ENCODE measurements around the gene PDGFD. TPM values are rescaled to one million over a fixed set of nuclear protein-coding genes. Genes with fewer than 3 reads are reported as not detected.

The PDGFD gene
- total RNA-seq, 1 donor from 2014 or later = 5.0 TPM

DNA sequence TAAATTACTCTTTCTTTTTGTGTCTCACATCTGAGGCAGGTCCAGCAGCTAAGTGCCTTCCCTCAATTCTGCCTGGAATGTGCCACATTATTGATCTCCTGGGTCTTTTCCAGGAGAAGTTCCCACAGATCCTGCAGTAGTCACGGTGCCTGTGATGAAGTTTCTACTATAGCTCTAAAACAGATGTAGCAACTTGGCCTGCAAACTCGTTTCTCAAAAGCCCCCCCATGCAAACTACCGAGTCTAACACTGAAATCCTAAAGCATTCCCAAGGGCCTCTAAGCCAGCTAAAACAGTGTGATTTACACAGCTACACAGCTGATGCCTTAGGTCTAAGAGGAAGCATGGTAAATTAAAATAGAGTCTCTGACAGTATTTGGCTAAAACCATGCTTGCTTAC is 73.2 kb downstream of the PDGFD start:
- Histone ChIP-seq H3K4me3 (no peak overlapping the region), H3K36me3 (no peaks in the 10 kb centered on the region), H3K27ac (no peak overlapping the region), H3K9me3 (no peaks in the 10 kb centered on the region), H3K4me1 (no peaks in the 10 kb centered on the region), H3K27me3 (no peaks in the 10 kb centered on the region)
- no peak for ATAC-seq
- no peak for DNase-seq
- intact Hi-C loops (cut with DNase I) = no loop called here
- TF ChIP-seq, protein P1, sequence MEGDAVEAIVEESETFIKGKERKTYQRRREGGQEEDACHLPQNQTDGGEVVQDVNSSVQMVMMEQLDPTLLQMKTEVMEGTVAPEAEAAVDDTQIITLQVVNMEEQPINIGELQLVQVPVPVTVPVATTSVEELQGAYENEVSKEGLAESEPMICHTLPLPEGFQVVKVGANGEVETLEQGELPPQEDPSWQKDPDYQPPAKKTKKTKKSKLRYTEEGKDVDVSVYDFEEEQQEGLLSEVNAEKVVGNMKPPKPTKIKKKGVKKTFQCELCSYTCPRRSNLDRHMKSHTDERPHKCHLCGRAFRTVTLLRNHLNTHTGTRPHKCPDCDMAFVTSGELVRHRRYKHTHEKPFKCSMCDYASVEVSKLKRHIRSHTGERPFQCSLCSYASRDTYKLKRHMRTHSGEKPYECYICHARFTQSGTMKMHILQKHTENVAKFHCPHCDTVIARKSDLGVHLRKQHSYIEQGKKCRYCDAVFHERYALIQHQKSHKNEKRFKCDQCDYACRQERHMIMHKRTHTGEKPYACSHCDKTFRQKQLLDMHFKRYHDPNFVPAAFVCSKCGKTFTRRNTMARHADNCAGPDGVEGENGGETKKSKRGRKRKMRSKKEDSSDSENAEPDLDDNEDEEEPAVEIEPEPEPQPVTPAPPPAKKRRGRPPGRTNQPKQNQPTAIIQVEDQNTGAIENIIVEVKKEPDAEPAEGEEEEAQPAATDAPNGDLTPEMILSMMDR (IDR thresholded peaks at IDR 0.05) = no peak

DNA sequence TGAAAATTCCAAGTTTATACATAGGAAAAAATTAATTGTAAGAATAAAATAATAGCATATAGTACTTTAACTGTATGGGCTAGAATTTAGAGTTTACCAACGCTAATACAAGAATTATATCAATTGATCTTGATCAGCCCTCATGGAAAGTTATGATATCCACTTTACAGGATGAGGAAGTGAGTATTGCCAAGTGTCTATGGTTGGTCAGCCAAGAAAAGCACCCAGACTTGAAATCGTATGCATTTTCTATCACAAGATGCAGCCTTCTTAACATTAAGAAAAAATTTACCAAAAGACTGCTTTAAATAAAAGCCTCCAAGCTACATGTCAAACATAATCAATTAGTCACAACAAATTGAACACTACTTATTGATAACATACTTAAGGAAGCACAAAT is 74.5 kb downstream of the PDGFD start:
- Histone ChIP-seq H3K27me3 (no peaks in the 10 kb centered on the region), H3K4me1 (no peaks in the 10 kb centered on the region), H3K27ac (no peak overlapping the region), H3K36me3 (no peaks in the 10 kb centered on the region), H3K4me3 (no peak overlapping the region), H3K9me3 (no peaks in the 10 kb centered on the region)
- intact Hi-C loops (cut with DNase I) = no loop called here
- ATAC-seq (no peak), DNase-seq (no peak)
- TF ChIP-seq, protein P1 (IDR thresholded peaks at IDR 0.05) = no peak

DNA sequence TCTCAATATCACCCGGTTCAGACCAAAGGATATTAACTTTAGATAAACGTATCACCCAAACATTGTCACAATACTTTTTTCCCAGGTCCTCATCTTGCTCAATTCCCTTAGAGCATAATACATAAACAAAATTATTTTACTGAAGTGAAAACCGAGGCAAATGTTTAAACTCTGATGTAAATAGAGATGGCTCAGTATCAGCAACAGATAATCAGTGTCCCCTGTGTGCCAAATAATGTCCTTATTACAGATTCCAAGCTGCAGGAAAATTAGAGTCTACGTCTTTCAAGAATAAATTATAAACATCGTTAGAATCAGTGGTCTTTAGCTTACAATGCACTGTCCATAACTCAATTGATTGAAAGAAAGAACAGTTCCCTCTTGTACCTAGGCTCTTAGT is 77.3 kb downstream of the PDGFD start:
- ATAC-seq = no peak
- TF ChIP-seq, protein P1 (IDR thresholded peaks at IDR 0.05) = no peak
- Histone ChIP-seq H3K27me3 (no peaks in the 10 kb centered on the region), H3K27ac (no peak overlapping the region), H3K36me3 (no peaks in the 10 kb centered on the region), H3K4me3 (no peak overlapping the region), H3K4me1 (no peaks in the 10 kb centered on the region), H3K9me3 (no peaks in the 10 kb centered on the region)
- intact Hi-C loops (cut with DNase I) = no loop called here
- DNase-seq = no peak

DNA sequence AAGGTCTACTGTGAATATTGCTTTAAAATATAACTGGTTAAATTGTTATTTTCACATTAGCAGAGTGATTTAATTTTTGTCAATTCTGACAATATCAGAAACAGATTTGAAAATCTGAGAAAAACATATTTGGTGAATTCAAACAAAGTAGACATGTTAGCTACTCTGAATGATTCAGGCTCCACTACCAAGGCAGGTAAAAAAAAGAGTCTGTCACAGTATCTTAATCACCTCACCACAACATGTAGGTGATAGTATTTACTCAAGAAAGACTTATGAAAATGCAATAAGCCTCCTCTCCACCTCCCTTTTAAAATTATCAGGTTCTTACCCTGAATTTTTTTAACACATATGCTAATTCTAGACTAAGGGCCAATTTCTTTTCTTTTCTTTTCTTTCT is 85.0 kb downstream of the PDGFD start:
- intact Hi-C loops (cut with DNase I) = no loop called here
- H3K9me3 ChIP-seq = no peaks in the 10 kb centered on the region
- H3K36me3 ChIP-seq = no peaks in the 10 kb centered on the region
- DNase-seq = no peak
- no peak overlapping the region for H3K4me3 ChIP-seq
- TF ChIP-seq, protein P1 (IDR thresholded peaks at IDR 0.05) = no peak
- H3K27me3 ChIP-seq = no peaks in the 10 kb centered on the region
- ATAC-seq = no peak
- H3K4me1 ChIP-seq = no peaks in the 10 kb centered on the region
- no peak overlapping the region for H3K27ac ChIP-seq

DNA sequence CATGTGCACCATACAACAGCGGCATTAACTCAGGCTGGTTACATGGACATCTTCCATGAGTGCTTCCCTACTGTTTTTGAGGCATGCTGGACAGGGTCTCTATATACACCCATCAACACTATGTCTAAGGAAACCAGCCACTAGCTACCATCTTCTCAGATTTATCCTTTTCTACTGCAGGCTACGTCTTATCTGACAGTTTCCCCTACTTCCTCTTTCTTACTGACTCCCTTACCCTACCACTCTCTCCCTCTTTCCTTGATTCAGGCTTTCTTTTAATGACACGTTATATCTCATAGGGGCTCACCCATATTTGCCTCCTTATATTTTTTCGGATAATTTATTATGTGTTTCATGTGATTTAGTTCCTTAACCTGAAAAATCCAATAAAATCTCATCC is 85.7 kb downstream of the PDGFD start:
- ATAC-seq (no peak), DNase-seq (no peak)
- Histone ChIP-seq H3K4me3 (no peak overlapping the region), H3K4me1 (no peaks in the 10 kb centered on the region), H3K9me3 (no peaks in the 10 kb centered on the region), H3K36me3 (no peaks in the 10 kb centered on the region), H3K27me3 (no peaks in the 10 kb centered on the region), H3K27ac (no peak overlapping the region)
- TF ChIP-seq, protein P1 (IDR thresholded peaks at IDR 0.05) = no peak
- intact Hi-C loops (cut with DNase I) = no loop called here

DNA sequence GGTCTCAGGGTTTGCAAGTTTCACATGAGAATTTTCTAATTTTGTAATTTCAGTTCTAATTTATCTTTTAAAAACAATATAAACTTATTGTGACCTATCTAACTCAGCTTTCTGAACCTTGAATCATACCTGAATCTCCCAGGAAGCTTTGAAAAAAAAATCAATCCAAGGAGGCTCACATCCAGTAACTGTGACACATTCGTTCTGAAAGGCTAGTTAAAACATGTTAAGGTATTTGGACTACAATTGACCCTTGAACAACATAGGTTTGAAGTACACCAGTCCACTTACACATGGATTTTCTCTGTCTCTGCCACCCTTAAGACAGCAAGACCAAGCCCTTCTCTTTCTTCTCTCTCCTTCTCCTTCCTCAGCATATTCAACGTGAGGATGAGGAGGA is 87.5 kb downstream of the PDGFD start:
- ATAC-seq (no peak), DNase-seq (no peak)
- H3K36me3 ChIP-seq = no peaks in the 10 kb centered on the region
- H3K4me1 ChIP-seq = no peaks in the 10 kb centered on the region
- no peaks in the 10 kb centered on the region for H3K9me3 ChIP-seq
- TF ChIP-seq, protein P1 (IDR thresholded peaks at IDR 0.05) = no peak
- H3K4me3 ChIP-seq = no peak overlapping the region
- no peaks in the 10 kb centered on the region for H3K27me3 ChIP-seq
- no peak overlapping the region for H3K27ac ChIP-seq
- intact Hi-C loops (cut with DNase I) = no loop called here
